H1 (cell line): ENCODE data around the gene HSFX4. TPM values are rescaled to one million over a fixed set of nuclear protein-coding genes. Genes with fewer than 3 reads are reported as not detected.

Source experiments
- CTCF ChIA-PET: fragments of 300-600 bp; sonication (Branson Sonifier 250); formaldehyde crosslinking; loops from one replicate; lab custom pipeline; 2021; ENCODE audit not compliant: partially characterized antibody; lab: Charles Lee
- POLR2A ChIA-PET: fragments of 300-600 bp; sonication (Branson Sonifier 250); formaldehyde crosslinking; loops from one replicate; lab custom pipeline; 2021; ENCODE audit warnings: inconsistent platforms; ENCODE audit not compliant: partially characterized antibody; lab: Charles Lee
- DNase-seq, 2 experiments: peaks; one replicate each; pipeline versions ENCODE4 v3.0.0 to v3.0.0-alpha.2; 2010 to 2022; ENCODE audit warnings: low spot score in 2 of 2, low read depth in 1 of 2, mixed read lengths in 1 of 2
- FAIRE-seq: peaks from 2 replicates; lab custom pipeline; 2011; peaks lifted over from hg19 to GRCh38; lab: Jason Lieb, UNC
- H2AFZ ChIP-seq: 2 replicates; pipeline ENCODE4 v1.8.1; 2012; ENCODE audit warnings: low read length, inconsistent platforms
- H2AK5ac ChIP-seq: 2 replicates; pipeline ENCODE4 v1.6.1; 2013; ENCODE audit warnings: low read depth, low read length
- H2BK120ac ChIP-seq: replicated peaks from 2 replicates; pipeline ENCODE3; 2013; ENCODE audit warnings: low read depth, low read length, inconsistent platforms
- H2BK12ac ChIP-seq: 2 replicates; pipeline ENCODE4 v1.6.1; 2013; ENCODE audit warnings: low read depth, low read length
- H2BK15ac ChIP-seq: 2 replicates; pipeline ENCODE4 v1.6.1; 2013; ENCODE audit warnings: low read length
- H2BK20ac ChIP-seq: 2 replicates; pipeline ENCODE4 v1.6.1; 2013; ENCODE audit warnings: low read length
- H2BK5ac ChIP-seq: 2 replicates; pipeline ENCODE4 v1.6.1; 2013; ENCODE audit warnings: low read depth, low read length
- H3K14ac ChIP-seq: 2 replicates; pipeline ENCODE4 v1.6.1; 2013; ENCODE audit warnings: inconsistent platforms; ENCODE audit not compliant: insufficient read length
- H3K18ac ChIP-seq: 2 replicates; pipeline ENCODE4 v1.6.1; 2013; ENCODE audit warnings: low read length; ENCODE audit errors: extremely low read depth
- H3K23ac ChIP-seq: 2 replicates; pipeline ENCODE4 v1.6.1; 2013; ENCODE audit warnings: inconsistent platforms; ENCODE audit not compliant: insufficient read length
- H3K23me2 ChIP-seq: 2 replicates; pipeline ENCODE4 v1.6.1; 2013; ENCODE audit warnings: low read depth, low read length
- H3K27ac ChIP-seq: 2 replicates; pipeline ENCODE4 v1.6.1; 2011; ENCODE audit warnings: low read depth, low read length, inconsistent platforms
- H3K27me3 ChIP-seq, 4 experiments: replicated peaks in 1 of 4; 1 replicate in 1 of 4; 2 replicates in 3 of 4; pipeline versions ENCODE4 v1.6.1 to v1.8.1; 2011 to 2013; ENCODE audit warnings: low read length in 3 of 4, mild to moderate bottlenecking in 3 of 4, inconsistent platforms in 2 of 4, mixed read lengths in 2 of 4, moderate library complexity in 1 of 4; ENCODE audit not compliant: control insufficient read depth in 3 of 4, insufficient read depth in 3 of 4; ENCODE audit errors: extremely low read depth in 1 of 4
- H3K36me3 ChIP-seq, 4 experiments: 2 replicates each; pipeline versions ENCODE4 v1.6.1 to v1.8.1; 2011 to 2013; ENCODE audit warnings: mild to moderate bottlenecking in 4 of 4, low read length in 3 of 4, moderate library complexity in 2 of 4, control low read depth in 1 of 4, inconsistent platforms in 1 of 4; ENCODE audit not compliant: insufficient read depth in 4 of 4, control insufficient read depth in 2 of 4
- H3K4ac ChIP-seq: replicated peaks from 2 replicates; pipeline ENCODE3; 2013; ENCODE audit warnings: low read length, low read depth, mixed read lengths, inconsistent platforms; ENCODE audit not compliant: insufficient read length
- H3K4me1 ChIP-seq, 4 experiments: replicated peaks in 1 of 4; 1 replicate in 1 of 4; 2 replicates in 3 of 4; pipeline versions ENCODE4 v1.6.1 to v1.8.1; 2011 to 2013; ENCODE audit warnings: low read length in 3 of 4, inconsistent platforms in 2 of 4, mixed read lengths in 1 of 4; ENCODE audit not compliant: insufficient read depth in 4 of 4, control insufficient read depth in 3 of 4
- H3K4me2 ChIP-seq, 2 experiments: 2 replicates each; pipeline versions ENCODE4 v1.6.1 to v1.8.1; 2011 to 2013; ENCODE audit warnings: low read depth in 2 of 2, low read length in 2 of 2, control low read depth in 1 of 2, inconsistent platforms in 1 of 2, mild to moderate bottlenecking in 1 of 2; ENCODE audit not compliant: insufficient read depth in 1 of 2
- H3K4me3 ChIP-seq, 4 experiments: fragments of 200-600, 300-600 bp in 1 of 4; sonication (generic), shearing (Covaris generic), sonication (Bioruptor Twin) in 1 of 4; 2 replicates each; pipeline versions ENCODE4 v1.5.1 to v1.8.1; 2011 to 2016; ENCODE audit warnings: low read length in 4 of 4, low read depth in 3 of 4, control low read depth in 2 of 4, inconsistent platforms in 2 of 4, mild to moderate bottlenecking in 2 of 4, mixed read lengths in 1 of 4, moderate library complexity in 1 of 4; ENCODE audit not compliant: insufficient read depth in 2 of 4; ENCODE audit errors: extremely low read depth in 1 of 4
- H3K56ac ChIP-seq: replicated peaks from 2 replicates; pipeline ENCODE3; 2013; ENCODE audit warnings: low read depth, mild to moderate bottlenecking, mixed read lengths, low read length, inconsistent platforms; ENCODE audit not compliant: insufficient read length
- H3K79me1 ChIP-seq: 2 replicates; pipeline ENCODE4 v1.6.1; 2013; ENCODE audit warnings: low read depth, low read length, control low read depth
- H3K79me2 ChIP-seq, 2 experiments: 2 replicates each; pipeline versions ENCODE4 v1.6.1 to v1.8.1; 2012 to 2013; ENCODE audit warnings: low read length in 2 of 2, mild to moderate bottlenecking in 2 of 2, inconsistent platforms in 1 of 2; ENCODE audit not compliant: insufficient read depth in 2 of 2, control insufficient read depth in 1 of 2
- H3K9ac ChIP-seq, 4 experiments: replicated peaks in 1 of 4; 1 replicate in 1 of 4; 2 replicates in 3 of 4; pipeline versions ENCODE4 v1.6.1 to v1.8.1; 2011 to 2013; ENCODE audit warnings: low read depth in 3 of 4, low read length in 3 of 4, control low read depth in 2 of 4, mild to moderate bottlenecking in 2 of 4, moderate library complexity in 2 of 4, inconsistent platforms in 1 of 4; ENCODE audit errors: extremely low read depth in 1 of 4
- H3K9me3 ChIP-seq, 2 experiments: 2 replicates each; pipeline versions ENCODE4 v1.6.1 to v1.8.1; 2012 to 2013; ENCODE audit warnings: mild to moderate bottlenecking in 2 of 2, moderate library complexity in 2 of 2, control low read depth in 1 of 2, inconsistent platforms in 1 of 2, low read depth in 1 of 2, low read length in 1 of 2, mixed read lengths in 1 of 2; ENCODE audit not compliant: insufficient read depth in 2 of 2
- H4K20me1 ChIP-seq, 2 experiments: replicated peaks in 1 of 2; 2 replicates each; pipeline versions ENCODE3 to v1.8.1; 2011 to 2013; ENCODE audit warnings: inconsistent platforms in 2 of 2, low read length in 2 of 2, mild to moderate bottlenecking in 1 of 2; ENCODE audit not compliant: insufficient read depth in 2 of 2, control insufficient read depth in 1 of 2
- H4K5ac ChIP-seq: 2 replicates; pipeline ENCODE4 v1.6.1; 2013; ENCODE audit warnings: low read length, low read depth, mixed read lengths, inconsistent platforms; ENCODE audit not compliant: insufficient read length
- H4K8ac ChIP-seq: 2 replicates; pipeline ENCODE4 v1.8.0; 2013; ENCODE audit warnings: mild to moderate bottlenecking, moderate library complexity, low read length, inconsistent platforms; ENCODE audit not compliant: insufficient read depth; ENCODE audit errors: extremely low read depth
- H4K91ac ChIP-seq: replicated peaks from 2 replicates; pipeline ENCODE3; 2013; ENCODE audit warnings: low read length, mixed read lengths, inconsistent platforms; ENCODE audit not compliant: insufficient read length
- BCL11A ChIP-seq, 2 experiments: IDR thresholded peaks; one replicate each; pipeline ENCODE4 v1.6.1; 2011; ENCODE audit warnings: low read depth in 2 of 2, low read length in 2 of 2, mild to moderate bottlenecking in 2 of 2
- RAD21 ChIP-seq, 2 experiments: IDR thresholded peaks in 1 of 2; conservative IDR thresholded peaks in 1 of 2; 2 replicates each; pipeline ENCODE4 v1.6.1; 2011; ENCODE audit warnings: low read depth in 2 of 2, low read length in 2 of 2, improper control_type of control experiment in 1 of 2, inconsistent platforms in 1 of 2, mild to moderate bottlenecking in 1 of 2, moderate library complexity in 1 of 2
- SIX5 ChIP-seq: IDR thresholded peaks from 2 replicates; pipeline ENCODE4 v1.6.1; 2011; ENCODE audit warnings: mild to moderate bottlenecking, low read depth, low read length
- SRF ChIP-seq: IDR thresholded peaks from 2 replicates; pipeline ENCODE4 v1.6.1; 2011; ENCODE audit warnings: mild to moderate bottlenecking, low read depth, low read length, moderate library complexity
- WGBS, 2 experiments: shearing (Covaris generic) in 1 of 2; methylation state at CpG; one replicate each; pipeline versions ENCODE4 v1.1.6 to v1.1.7; 2013 to 2015; ENCODE audit warnings: low lambda C conversion rate in 2 of 2, mixed read lengths in 2 of 2, inconsistent platforms in 1 of 2, low coverage in 1 of 2, missing lambda C conversion rate in 1 of 2; ENCODE audit not compliant: insufficient replicate concordance in 2 of 2, insufficient coverage in 1 of 2, insufficient read length in 1 of 2; ENCODE audit errors: extremely low coverage in 1 of 2, missing lambda C conversion rate in 1 of 2; 5-methylcytosine and 5-hydroxymethylcytosine counted together
- polyA plus RNA-seq, 7 experiments: library from polyadenylated mRNA; depleted of rRNA in 3 of 7; stranded (reverse) in 5 of 7; unstranded in 2 of 7; fragments of >200 nt in 5 of 7; fragments of 200-250 nt in 2 of 7; gene quantifications; 1 replicate in 5 of 7; 2 replicates in 1 of 7; 4 replicates in 1 of 7; pipeline versions ENCODE4 v1.2.1 to v1.2.3, GENCODE V29; 2011 to 2013; ENCODE audit warnings: missing spikeins in 2 of 7, mixed read lengths in 2 of 7
- total RNA-seq: library from RNA; stranded (reverse); fragmentation: NEBNext Ultra II Directional; extraction: Animal tissue kit (Norgen Biotek cat#: 25700); gene quantifications from 2 replicates; pipeline ENCODE4 v1.2.1, GENCODE V29; 2021
- TF ChIP-seq, protein P1 (sequence below), 3 experiments: IDR thresholded peaks; 1 replicate in 2 of 3; 2 replicates in 1 of 3; pipeline versions ENCODE4 v1.5.1 to v1.6.1; 2011; ENCODE audit warnings: low read length in 3 of 3, mild to moderate bottlenecking in 3 of 3, inconsistent platforms in 2 of 3, low read depth in 1 of 3, moderate library complexity in 1 of 3; ENCODE audit not compliant: insufficient read depth in 1 of 3; ENCODE audit errors: control extremely low read depth in 1 of 3
- TF ChIP-seq, protein P2 (sequence below): IDR thresholded peaks from 2 replicates; pipeline ENCODE4 v1.6.1; 2012; ENCODE audit warnings: inconsistent platforms

Gene HSFX4
- total and polyA plus RNA-seq, 2 of the 8 experiments (the other 6 are each of a cell fraction or from before 2014, with no cell fraction given): not detected

DNA sequence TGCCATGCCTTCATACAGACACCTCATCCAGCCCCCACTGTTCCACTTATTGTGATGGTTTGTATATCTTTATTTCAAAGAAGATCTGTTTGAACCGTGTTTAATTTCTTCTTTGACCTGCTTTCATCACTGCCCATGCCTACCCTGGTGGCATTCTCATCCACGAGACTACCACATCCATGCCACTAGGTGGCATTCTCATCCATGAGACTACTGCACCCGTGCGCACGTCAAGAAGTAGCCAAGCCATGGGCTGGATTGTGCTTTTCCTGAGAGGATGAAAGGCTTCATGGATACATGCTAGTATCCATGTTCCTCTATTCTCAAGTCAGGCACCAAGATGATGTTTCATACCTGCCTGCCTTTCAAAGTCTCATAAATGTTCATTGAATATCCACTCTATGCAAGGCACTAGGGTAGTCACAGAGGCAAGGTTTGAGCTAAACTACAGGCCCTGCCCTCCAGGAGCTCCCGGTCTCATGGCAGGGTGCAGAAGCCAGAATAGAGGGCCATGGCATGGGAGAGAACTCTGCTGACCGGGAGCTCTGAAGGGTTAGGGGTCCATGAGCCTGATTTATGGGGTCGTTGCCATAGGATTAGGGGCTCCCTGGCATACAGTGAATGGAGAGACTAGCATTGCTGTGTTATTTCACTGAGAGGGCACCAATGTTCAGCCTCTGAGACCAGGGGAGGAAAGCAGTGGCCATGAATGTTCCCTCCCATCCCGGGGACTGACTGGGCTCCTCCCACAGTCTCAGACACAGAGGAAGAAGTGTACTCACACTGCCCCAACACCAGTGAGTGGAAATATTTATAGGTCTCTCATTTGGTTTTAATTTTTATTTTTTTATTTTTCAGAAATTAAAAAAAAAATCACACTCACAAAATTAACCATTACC lies 33.7 kb downstream of the HSFX4 start:
- H3K9me3 ChIP-seq: no peaks in the 10 kb centered on the region; a peak in 1 of 4 replicates
- H2BK15ac ChIP-seq: no peak overlapping the region
- no peak overlapping the region for H3K4me2 ChIP-seq
- CTCF ChIA-PET: interaction anchor here (0.5 to 1.1 kb wide), 8 partner anchors 13 to 635 kb away, joined by 3 to 5 read pairs (median 3); no protein-coding TSS in a partner anchor
- H3K9ac ChIP-seq: no peak overlapping the region
- H3K18ac ChIP-seq: no peak overlapping the region
- POLR2A ChIA-PET: interaction anchor here (0.9 kb wide), 1 partner anchor 8 kb away, joined by 3 read pairs; no protein-coding TSS in a partner anchor
- peaks cover 0 to 2% (median 0%) of the 10 kb centered on the region in 4 experiments; a peak in 1 of 8 replicates for H3K36me3 ChIP-seq
- no peaks in the 10 kb centered on the region for H3K79me2 ChIP-seq
- no peak overlapping the region for H2BK5ac ChIP-seq
- H3K56ac ChIP-seq: no peak overlapping the region
- H3K79me1 ChIP-seq: no peaks in the 10 kb centered on the region
- no peak overlapping the region for H2BK120ac ChIP-seq
- no peak overlapping the region for H3K4ac ChIP-seq
- no peak overlapping the region for H3K23ac ChIP-seq
- no peak overlapping the region for H2BK12ac ChIP-seq
- WGBS, 2 experiments: 64% methylated on average over 9 of the region's 9 CpGs; no CpG with 5 or more reads in 1 of the 2 experiments
- H3K27ac ChIP-seq: no peak overlapping the region
- no peak overlapping the region for H4K8ac ChIP-seq
- no peaks in the 10 kb centered on the region for H4K20me1 ChIP-seq
- no peak overlapping the region for H2AK5ac ChIP-seq
- no peak for DNase-seq
- TF ChIP-seq, protein P1, sequence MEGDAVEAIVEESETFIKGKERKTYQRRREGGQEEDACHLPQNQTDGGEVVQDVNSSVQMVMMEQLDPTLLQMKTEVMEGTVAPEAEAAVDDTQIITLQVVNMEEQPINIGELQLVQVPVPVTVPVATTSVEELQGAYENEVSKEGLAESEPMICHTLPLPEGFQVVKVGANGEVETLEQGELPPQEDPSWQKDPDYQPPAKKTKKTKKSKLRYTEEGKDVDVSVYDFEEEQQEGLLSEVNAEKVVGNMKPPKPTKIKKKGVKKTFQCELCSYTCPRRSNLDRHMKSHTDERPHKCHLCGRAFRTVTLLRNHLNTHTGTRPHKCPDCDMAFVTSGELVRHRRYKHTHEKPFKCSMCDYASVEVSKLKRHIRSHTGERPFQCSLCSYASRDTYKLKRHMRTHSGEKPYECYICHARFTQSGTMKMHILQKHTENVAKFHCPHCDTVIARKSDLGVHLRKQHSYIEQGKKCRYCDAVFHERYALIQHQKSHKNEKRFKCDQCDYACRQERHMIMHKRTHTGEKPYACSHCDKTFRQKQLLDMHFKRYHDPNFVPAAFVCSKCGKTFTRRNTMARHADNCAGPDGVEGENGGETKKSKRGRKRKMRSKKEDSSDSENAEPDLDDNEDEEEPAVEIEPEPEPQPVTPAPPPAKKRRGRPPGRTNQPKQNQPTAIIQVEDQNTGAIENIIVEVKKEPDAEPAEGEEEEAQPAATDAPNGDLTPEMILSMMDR (IDR thresholded peaks at IDR 0.05; ENCODE audit: control extremely low read depth in 1 of 3, insufficient read depth in 1 of 3, low read depth in 1 of 3, low read length in 3 of 3): peak; percentile 57 to 72 (median 64)
- TF ChIP-seq BCL11A (IDR thresholded peaks at IDR 0.05; ENCODE audit: low read depth in 2 of 2, low read length in 2 of 2) (no peak), SIX5 (no peak), SRF (no peak), RAD21 (IDR thresholded peaks at IDR 0.05 in 1 of 2, conservative IDR thresholded peaks at IDR 0.05 in 1 of 2; ENCODE audit: low read depth in 2 of 2, low read length in 2 of 2) (peak; percentile 76 to 83)
- TF ChIP-seq, protein P2, sequence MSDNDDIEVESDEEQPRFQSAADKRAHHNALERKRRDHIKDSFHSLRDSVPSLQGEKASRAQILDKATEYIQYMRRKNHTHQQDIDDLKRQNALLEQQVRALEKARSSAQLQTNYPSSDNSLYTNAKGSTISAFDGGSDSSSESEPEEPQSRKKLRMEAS: 0 out of 2 replicates have a peak, but pooled peaks have one; percentile 17
- H3K23me2 ChIP-seq: no peaks in the 10 kb centered on the region
- H3K14ac ChIP-seq: no peak overlapping the region
- H2BK20ac ChIP-seq: no peak overlapping the region
- H4K91ac ChIP-seq: no peak overlapping the region
- H3K4me1 ChIP-seq: no peaks in the 10 kb centered on the region
- no peaks in the 10 kb centered on the region for H3K27me3 ChIP-seq
- no peak overlapping the region for H3K4me3 ChIP-seq
- no peak overlapping the region for H2AFZ ChIP-seq
- FAIRE-seq: peak; percentile 98
- H4K5ac ChIP-seq: no peak overlapping the region
